ENCODE measurements around the gene CCDC120.

CCDC120 gene

GRCh38 chrX:49103637-49104036 is 44.8 kb downstream of the CCDC120 start:
- no peak for DNase-seq

- no peak for DNase-seq
Observed at GRCh38 chrX:49106296-49106695, 47.5 kb downstream of the CCDC120 start.

GRCh38 chrX:49106930-49107329 is 48.1 kb downstream of the CCDC120 start:
- no peak for DNase-seq

GRCh38 chrX:49108641-49109040 is 49.8 kb downstream of the CCDC120 start:
- DNase-seq = no peak

- DNase-seq = no peak
Observed at GRCh38 chrX:49110417-49110816, 51.6 kb downstream of the CCDC120 start.

GRCh38 chrX:49111791-49112190 is 53.0 kb downstream of the CCDC120 start:
- DNase-seq = no peak

- no peak for DNase-seq
Observed at GRCh38 chrX:49116076-49116475, 57.3 kb downstream of the CCDC120 start.

- no peak for DNase-seq
Observed at GRCh38 chrX:49116716-49117115, 57.9 kb downstream of the CCDC120 start.

GRCh38 chrX:49117581-49117980 is 58.8 kb downstream of the CCDC120 start:
- no peak for DNase-seq

Measured in NCI-H1105 treated with DMSO at 0.1 percent for 48 hours (cell line).